Measurements from ENCODE around the gene TMEM270.
"Not testable (repeated sequence)": the region's sequence is repeated elsewhere in the genome, so short reads cannot be mapped to it uniquely, and the experiment has no call there.

Gene TMEM270

DNA sequence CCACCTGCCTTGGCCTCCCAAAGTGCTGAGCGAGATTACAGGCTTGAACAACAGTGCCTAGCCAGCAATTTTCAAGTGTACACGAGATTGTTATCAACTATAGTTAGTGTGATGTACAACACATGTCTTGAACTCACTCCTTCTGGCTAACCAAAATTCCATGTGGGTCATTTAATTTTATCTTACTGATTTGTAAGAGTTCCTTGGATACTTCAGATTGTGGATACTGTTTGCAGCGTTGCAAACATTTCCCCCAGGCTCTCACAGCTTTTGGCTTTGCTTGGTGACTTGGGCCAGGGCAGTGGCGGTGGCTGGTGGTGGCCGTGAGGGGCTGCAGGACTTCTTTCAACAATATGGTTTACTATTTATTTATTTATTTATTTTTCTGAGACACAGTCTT, 8.5 kb upstream of the TMEM270 start:
- DNase-seq (ENCODE audit: low read depth in 3 of 3), result no peak

DNA sequence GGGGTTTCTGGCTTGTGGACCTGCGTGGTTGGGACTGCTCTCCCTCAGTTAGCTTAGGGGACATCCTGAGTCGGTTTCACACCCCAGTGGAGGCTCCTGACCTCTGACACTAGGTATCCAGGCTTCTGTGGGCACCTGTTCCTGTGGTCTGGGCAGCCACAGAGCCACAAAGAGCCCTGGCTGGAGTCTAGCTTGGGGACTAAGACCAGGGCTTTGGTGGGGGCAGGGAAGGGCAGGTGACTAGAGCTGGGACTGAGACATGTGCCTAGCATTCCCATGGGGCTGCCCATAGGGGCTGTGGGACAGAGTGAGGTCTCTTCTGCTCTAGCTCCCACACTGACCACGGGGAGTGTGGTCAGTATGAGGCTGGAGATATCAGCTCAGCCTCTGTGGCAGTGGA, 4.0 kb upstream of the TMEM270 start:
- no peak for DNase-seq (ENCODE audit: low read depth in 3 of 3)

DNA sequence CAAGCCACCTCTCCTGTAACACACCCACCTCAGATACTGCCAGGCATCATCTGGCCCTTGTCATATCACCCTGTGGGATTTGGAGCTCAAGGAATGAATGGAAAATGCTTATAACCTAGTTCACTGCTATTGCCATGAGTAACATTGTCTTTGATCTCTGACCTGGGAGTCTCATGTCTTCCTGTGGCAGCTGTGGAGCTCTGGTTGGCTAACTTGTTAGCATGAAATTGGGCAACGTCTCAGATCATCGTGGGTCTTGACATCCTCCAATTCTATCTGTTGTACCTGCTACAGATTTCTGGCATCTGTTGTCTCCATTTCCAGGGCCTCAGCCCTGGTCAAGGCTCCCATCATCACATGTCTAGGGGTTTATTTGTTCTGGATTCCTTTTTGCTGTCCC, 2.2 kb upstream of the TMEM270 start:
- DNase-seq (ENCODE audit: low read depth in 3 of 3), result no peak

DNA sequence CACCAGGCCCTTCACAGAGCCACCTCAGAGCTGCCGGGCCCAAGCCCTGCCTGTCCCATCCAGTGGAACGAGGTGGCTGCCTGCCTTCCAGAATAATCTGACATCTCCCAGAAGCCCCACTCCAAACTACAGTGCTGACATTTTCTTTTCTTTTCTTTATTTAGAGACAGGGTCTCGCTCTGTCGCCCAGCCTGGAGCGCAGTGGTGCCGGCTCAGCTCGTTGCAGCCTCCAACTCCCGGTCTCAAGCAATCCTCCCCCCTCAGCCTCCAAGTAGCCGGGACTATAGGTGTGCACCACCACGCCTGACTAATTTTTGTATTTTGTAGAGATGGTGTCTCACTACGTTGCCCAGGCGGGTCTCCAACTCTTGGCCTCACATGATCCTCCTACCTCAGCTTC, 346 bp downstream of the TMEM270 start:
- no peak for DNase-seq (ENCODE audit: low read depth in 3 of 3)

DNA sequence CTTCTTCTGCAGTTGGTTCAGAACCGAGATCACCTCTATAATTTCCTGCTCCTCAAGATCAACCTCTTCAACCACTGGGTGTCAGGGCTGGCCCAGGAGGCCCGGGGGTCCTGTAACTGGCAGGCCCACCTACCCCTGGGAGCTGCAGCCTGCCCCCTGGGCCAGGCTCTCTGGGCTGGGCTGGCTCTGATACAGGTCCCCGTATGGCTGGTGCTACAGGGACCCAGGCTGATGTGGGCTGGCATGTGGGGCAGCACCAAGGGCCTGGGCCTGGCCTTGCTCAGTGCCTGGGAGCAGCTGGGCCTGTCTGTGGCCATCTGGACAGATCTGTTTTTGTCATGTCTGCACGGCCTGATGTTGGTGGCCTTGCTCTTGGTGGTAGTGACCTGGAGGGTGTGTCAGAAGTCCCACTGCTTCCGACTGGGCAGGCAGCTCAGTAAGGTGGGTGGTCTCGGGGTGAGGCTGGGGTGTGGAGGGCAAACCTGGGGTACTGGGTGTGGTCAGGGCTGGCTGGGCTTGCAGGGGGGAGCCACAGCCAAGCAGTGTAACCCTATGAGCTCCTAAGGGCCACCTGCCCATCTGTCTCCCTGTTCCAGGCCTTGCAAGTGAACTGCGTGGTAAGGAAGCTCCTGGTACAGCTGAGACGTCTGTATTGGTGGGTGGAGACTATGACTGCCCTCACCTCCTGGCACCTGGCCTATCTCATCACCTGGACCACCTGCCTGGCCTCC, 4.2 kb downstream of the TMEM270 start:
- no peak for DNase-seq (ENCODE audit: low read depth in 3 of 3)

DNA sequence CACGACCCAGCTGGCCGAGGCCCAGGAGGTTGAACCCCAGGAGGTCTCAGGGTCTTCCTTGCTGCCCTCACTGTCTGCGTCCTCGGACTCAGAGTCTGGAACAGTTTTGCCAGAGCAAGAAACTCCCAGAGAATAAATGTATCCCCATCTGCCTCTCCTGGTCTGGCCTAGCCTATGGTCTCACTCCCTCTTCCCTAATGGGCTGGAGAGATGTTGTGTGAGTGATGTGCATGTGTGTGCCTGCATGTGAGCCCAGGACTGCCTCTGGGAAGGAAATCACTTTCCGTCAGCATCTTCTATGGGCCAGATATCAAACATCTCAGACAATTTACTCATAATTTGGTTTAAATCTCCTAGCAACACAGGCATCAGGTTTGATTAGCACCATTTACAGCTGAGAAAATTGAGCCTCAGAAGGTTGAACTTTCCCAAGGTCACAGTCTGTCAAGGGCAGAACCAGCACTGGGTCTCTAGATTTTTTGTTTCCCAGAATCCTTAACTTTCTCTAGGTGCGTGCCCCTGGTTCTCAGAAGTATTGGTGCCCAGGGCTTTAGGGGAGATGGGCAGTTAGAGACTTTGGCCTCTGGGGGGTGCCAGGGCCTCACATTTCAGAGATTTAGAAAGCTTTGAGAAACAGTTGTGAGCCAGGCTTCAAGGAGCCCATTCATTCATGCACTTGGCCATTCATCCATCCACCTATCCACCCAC, 4.9 kb downstream of the TMEM270 start:
- no peak for DNase-seq (ENCODE audit: low read depth in 3 of 3)

DNA sequence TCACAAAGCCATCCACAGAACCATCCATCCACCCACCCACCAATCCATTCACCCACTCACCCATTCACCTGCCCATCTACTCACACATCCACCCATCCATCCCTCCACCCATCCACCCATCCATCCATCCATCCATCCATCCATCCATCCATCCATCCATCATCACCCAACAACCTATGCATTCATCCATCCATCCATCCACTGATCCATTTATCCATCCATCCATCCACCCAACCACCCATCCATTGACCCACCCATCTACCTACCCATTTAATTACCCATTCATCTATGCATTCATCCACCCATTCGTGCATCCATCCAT, 5.4 kb downstream of the TMEM270 start:
- DNase-seq (ENCODE audit: low read depth in 3 of 3), result no peak

DNA sequence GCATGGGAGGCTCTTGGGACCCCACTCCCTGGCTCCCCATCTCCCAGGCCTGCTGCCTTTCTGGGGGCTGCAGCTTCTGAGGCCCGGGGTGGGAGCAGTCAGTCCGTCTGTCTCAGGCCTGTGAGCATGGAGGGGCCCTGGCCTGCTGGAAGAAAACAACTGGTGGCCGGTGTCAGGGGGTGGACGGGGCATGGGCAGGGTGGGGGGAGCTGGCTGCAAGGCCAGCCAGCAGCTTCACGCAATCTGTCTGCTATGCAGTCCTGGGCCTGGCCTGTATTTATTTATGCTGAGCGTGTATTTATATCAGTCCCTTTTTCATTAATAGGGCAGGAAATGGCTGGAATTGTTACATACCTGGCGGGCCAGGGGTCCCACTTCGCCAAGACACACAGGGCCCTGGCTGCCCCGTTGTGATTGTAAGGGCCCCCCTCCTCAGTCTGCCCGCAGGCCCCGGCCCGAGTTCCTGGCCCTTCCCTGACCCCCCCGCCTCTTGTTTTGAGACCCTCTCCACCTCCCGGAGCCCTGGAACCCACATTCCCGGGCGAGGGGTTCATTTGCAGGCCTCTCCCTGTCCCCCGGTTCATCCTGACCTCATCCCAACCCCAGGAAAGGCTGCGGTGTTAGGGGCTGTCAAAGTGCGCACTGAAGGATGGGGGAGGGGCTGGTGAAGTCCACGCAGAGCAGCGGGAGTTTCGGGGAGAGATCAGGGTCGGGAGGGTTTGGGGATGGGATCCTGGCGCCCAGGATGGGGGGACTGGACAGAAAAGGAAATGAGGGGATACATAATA, 8.2 kb downstream of the TMEM270 start:
- DNase-seq (ENCODE audit: low read depth in 3 of 3), result no peak

DNA sequence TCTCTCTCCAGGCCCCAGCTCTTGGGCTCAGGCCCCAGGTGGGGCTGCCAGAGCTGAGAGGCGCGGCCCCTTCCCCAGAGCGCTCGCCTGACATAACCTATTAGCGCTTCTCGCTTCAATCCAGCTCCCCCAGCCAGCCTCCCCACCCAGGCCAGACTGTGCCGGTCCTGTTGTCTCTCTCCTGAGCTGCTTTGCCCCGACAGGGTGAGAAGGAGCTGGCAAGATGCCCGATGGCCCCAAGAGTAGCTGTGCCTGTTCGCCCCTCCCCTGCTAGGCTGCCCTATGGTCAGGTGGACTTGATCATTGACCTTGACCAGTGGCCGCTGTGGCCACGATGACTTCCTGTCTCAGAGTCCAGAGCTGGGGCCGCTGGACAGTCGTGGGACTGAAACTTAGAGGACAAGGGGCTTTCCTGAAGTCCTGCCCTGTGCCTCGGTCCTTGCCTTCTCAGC, 9.1 kb downstream of the TMEM270 start:
- no peak for DNase-seq (ENCODE audit: low read depth in 3 of 3)

DNA sequence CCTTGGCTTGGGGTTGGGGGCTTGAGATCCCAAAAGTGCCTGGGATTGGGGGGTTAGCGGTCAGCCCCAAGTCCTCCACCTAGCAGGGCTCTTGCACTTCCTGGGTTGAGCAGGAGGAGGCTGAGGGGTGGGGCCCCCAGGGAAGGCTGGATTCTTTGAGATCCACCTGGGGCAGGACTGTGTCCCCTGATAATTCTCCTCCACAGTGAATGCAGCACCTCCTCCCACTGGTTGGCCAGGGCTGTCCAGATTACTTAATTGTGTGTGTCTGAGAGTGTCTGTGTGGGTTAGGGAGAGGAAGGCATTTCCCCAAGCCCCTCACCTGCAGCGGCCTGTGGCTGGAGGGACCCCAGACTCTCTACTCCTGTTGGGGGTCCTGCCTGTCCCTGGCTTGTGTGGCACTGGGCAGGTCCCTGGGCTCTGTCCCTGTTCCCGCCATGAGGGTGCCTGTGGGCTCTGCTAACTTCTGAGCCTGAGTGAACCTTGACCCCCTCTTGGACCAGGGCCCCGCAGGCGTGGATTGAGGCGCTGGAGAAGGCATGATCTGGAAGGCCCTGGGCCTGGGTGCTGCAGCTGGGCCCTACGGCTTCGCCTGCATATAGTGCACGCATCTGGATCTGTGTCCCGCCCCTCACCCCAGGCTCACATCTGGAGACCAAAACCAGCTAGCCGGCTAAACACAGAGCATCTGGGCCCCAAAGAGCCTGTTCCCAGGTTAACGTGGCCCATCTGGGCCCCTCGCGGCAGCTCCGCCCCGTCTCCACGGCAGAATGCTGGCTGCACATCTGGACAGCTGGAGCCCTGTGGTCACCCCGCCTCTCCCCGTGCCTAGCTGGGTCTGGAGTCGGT, 10.4 kb downstream of the TMEM270 start:
- DNase-seq (ENCODE audit: low read depth in 3 of 3), result no peak

DNA sequence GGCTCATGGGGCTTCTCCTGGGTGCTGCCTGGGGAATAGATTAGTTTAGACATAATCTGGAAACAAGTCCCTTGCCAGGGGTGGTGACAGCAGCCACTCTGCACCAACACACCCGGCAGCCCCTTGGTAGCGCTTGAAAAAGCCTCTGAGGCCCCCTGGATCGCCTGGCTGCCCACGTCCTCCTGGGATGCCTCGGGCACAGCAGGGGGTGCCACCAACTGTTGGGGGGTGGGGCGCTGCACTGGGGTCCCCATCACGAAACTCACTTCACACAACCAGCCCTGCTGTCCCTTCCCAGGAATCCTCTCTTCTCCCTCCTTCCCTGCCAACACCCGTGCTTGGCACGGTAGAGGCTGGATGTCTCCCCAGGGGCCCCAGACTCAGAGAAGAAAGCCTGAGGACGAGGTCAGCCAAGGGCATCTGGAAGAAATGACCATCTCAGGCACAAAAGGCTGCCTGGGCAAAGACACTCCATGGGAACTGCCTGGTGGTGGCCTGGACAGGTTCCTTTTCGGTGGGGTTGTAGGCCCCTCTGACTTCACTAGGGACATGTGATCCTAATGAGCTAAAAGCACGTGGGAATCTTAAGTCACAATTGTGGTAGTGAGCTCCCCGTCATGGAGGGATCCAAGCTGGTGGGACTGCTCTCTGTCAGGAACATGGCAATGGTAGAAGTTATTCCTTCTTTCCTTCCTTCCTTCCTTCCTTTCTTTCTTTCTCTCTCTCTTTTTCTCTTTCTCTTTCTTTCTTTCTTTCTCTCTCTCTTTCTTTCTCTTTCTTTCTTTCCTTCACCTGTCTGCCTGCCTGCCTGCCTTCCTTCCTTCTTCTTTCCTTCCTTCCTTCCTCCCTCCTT, 11.3 kb downstream of the TMEM270 start:
- DNase-seq (ENCODE audit: low read depth in 3 of 3), result no peak

DNA sequence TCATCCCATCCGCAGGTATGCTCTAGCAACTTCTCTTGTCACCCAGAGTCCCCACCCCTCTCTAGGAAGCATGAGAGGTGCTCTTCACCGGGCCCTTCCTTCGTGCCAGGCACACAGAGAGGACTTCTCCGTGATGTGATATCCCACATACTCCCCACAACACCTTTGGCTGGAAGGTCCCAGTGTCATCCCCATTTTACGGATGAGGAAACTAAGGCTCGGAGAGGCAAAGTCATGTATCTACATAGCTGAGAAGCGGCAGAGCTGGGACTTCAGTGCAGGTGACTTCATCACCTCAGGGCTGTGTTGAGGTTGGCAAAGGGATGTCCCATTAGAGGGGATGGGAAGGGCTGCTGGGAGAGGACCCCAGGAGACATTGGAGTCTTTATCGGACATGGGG, 15.4 kb downstream of the TMEM270 start:
- DNase-seq (ENCODE audit: low read depth in 3 of 3), result no peak

DNA sequence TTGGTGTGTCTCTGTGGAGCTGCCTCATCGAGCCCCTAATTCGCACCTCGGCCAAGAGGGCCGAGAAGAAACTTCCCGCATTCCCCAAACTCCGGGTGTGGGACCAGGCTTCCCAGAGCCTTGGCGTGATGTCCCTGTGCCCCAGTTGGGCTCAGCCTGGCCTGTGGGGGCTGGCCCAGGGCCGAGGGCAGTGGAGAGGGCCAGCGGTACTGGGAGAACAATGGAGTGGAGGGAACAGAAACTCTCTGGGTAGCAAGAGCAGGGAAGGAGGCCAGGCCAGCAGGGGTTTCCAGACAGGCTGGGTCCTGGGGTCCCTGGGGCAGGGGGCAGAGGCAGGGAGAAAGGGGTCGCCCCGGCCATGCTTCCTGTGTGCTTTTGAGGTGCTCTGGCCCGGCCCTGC, 16.0 kb downstream of the TMEM270 start:
- DNase-seq (ENCODE audit: low read depth in 3 of 3), result no peak

DNA sequence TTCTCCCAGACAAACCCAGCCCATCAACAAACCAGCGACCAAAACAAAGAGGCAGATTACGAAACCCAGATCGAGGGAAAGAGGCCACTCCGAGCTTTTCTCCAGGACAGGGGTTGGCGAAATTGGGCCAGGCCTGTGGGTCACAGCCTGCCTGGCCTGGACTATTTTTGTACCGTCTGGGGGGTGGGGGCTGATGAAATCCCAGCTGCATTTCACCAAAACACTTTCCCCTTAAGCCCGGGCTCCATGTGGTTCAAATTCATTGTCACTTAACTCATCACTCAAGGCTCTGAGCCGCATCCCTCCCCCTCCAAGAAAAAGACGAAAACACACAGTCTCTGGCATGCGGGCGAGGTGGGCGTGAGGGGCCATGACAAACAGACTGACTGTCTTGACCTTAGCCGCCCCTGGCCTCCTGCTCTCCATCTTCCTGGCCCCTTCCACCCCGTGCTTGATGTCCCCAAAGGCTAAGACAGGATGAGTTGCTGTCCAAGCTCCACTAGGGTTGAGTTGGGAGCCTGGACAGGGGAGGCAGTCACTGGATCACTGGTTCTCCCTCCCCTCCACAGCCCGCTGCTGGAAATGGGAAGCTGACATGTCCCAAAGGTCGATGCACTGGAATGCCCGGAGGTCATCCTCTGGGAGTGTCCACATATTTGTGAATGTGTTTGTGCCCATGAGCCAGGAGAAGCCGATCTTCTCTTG, 19.2 kb downstream of the TMEM270 start:
- no peak for DNase-seq (ENCODE audit: low read depth in 3 of 3)

DNA sequence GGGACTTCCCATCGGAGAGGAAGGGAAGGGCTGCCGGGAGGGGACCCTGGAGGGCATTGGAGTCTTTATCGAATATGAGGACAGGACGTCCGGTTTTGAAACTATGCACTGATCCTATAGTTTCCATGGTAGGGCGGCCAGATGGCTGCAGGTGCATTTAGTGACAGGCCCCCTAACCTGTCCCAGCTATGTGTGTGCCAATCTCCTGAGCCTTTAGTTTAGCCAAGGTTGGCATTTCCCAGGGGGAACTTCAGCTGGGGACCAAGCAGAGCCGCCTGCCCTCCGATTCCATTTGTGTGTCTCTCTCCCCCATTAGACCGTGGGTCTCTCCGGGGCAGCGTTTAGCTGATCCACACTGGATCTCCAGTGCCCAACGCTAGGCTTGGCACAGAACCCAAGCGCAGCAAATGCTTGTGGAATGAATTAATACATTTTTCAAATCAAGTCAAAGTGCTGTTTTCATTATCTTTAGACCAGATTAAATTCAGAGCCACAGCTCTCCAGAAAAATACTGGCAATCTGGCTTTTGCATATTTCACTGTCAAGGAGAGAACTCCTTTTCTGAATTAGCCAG, 19.9 kb downstream of the TMEM270 start:
- no peak for DNase-seq (ENCODE audit: low read depth in 3 of 3)

DNA sequence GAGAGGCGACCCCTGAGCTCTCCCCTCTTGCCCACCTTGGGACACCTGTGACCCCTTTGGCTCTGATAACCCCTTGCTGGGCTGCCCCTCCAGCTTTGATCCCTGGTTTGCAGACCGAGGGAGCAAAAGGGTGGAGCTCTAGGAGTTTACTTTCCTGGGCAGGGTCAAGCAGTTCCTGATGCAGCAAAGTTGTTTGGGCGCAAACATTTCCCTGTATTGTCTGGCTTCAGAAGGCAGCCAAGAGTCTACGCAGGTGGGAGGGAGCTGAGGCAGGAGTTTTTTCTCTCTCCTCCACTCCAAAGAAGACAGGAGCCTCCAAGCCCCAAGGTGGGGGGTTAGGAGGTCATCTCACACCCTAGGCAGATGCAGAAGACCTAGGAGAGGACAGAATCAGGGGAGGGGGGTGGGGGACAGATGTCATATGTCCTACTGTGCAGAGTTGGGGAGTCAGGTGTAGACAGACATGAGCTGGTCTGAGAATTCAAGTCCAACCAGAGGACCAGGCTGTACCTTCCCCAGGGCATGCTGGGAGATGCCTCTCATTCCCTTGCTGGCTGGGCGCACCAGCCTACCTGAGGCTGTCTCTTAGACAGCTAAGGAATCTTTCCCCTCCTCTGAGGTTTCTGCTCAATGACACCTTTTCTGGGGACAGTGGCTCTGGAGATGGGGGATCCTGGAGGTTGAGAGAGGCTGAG, 20.5 kb downstream of the TMEM270 start:
- no peak for DNase-seq (ENCODE audit: low read depth in 3 of 3)

DNA sequence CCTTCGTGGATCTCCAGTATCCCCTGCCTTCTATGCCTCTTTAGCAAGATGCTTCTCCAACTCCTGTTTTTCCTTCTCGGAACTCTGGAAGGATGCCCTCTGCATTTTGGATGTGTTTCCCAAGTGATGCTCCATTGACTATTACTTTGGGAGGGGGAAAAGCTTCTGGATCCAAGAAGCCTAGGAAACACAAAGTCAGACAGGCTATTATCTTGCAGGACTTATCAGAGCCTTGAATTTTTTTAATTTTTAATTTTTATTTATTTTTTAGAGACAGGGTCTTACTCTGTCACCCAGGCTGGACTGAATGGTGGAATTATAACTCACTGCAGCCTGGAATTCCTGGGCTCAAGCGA, 21.1 kb downstream of the TMEM270 start:
- DNase-seq (ENCODE audit: low read depth in 3 of 3), result no peak

DNA sequence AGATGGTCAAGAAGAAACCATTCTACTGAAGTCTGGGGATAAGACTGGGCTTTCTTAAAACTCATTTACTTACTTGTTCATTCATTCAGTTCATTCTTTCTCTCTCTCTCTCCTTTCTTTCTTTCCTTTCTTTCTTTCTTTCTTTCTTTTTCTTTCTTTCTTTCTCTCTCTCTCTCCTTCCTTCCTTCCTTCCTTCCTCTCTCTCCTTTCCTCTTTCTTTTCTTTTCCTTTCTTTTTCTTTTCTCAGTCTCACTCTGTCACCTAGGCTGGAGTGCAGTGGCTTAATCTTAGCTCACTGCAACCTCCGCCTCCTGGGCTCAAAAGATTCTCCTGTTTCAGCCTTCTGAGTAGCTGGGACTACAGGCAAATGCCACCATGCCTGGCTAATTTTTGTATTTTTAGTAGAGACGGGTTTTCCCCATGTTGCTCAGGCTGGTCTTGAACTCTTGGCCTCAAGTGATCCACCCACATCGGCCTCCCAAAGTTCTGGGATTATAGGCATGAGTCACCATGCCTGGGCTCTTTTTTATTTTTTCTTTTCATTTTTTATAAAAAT, 24.0 kb downstream of the TMEM270 start:
- DNase-seq (ENCODE audit: low read depth in 3 of 3), result not testable (repeated sequence)

DNA sequence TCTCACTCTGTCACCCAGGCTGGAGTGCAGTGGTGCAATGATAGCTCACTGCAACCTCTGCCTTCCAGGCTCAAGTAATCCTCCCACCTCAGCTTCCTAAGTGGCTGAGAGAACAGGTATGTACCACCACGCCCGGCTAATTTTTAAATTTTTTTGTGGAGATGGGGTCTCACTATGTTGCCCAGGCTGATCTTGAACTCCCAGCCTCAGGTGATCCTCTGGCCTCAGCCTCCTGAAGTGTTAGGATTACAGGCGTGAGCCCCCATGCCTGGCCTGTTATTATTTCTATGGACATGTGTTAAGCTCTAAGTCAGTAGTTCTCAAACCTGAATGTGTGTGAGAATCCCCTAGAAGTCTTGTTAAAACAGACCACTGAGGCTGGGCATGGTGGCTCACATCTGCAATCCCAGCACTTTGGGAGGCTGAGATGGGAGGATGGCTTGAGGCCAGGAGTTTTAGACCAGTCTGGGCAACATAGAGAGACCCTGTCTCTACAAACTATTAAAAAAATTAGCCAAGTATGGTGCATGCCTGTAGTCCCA, 24.5 kb downstream of the TMEM270 start:
- DNase-seq (ENCODE audit: low read depth in 3 of 3), result no peak

All from stimulated activated CD4-positive, alpha-beta T cell treated with anti-CD3 and anti-CD28 coated beads, TNF-alpha, amount 100 ng/mL, for 4 hours (primary cell).